ENCODE measurements around the gene FARSA. TPM values are rescaled to one million over a fixed set of nuclear protein-coding genes. Genes with fewer than 3 reads are reported as not detected.
"Not testable (repeated sequence)": the region's sequence is repeated elsewhere in the genome, so short reads cannot be mapped to it uniquely, and the experiment has no call there.

FARSA gene
- total RNA-seq, 6 experiments from 2014 or later: 22.9 to 46.2 (median 29.0) TPM

DNA sequence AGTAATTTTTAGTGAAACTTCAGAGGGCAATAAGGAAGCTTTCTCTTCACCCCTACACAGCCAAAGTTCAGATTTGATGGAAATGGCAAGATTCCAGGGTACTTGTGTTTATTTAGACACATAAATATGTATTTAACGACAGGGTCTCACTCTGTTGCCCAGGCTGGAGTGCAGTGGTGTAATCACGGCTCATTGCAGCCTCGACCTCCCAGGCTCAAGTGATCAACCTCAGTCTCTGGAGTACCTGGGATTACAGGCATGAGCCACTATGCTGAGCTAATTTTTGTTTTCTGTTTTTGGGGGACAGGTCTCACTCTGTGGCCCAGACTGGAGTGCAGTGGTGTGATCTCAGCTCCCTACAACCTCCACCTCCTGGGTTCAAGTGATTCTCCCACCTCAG is 12.5 kb downstream of the FARSA start:
- peaks cover 0 to 39% (median 19%) of the 10 kb centered on the region in 4 donors for H3K36me3 ChIP-seq
- intact Hi-C loops (cut with DNase I): no loop called here
- H3K4me1 ChIP-seq: peaks cover 0 to 6% (median 2%) of the 10 kb centered on the region in 4 donors
- no peaks in the 10 kb centered on the region for H3K27me3 ChIP-seq
- no peaks in the 10 kb centered on the region for H3K9me3 ChIP-seq
- 43% methylated on average over 3 of the region's 3 CpGs for WGBS (ENCODE audit: insufficient coverage, low coverage, low lambda C conversion rate, missing lambda C conversion rate)
- ATAC-seq (no peak), DNase-seq (no peak)
- TF ChIP-seq, protein P1, sequence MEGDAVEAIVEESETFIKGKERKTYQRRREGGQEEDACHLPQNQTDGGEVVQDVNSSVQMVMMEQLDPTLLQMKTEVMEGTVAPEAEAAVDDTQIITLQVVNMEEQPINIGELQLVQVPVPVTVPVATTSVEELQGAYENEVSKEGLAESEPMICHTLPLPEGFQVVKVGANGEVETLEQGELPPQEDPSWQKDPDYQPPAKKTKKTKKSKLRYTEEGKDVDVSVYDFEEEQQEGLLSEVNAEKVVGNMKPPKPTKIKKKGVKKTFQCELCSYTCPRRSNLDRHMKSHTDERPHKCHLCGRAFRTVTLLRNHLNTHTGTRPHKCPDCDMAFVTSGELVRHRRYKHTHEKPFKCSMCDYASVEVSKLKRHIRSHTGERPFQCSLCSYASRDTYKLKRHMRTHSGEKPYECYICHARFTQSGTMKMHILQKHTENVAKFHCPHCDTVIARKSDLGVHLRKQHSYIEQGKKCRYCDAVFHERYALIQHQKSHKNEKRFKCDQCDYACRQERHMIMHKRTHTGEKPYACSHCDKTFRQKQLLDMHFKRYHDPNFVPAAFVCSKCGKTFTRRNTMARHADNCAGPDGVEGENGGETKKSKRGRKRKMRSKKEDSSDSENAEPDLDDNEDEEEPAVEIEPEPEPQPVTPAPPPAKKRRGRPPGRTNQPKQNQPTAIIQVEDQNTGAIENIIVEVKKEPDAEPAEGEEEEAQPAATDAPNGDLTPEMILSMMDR (IDR thresholded peaks at IDR 0.05): no peak
- TF ChIP-seq POLR2A (IDR thresholded peaks at IDR 0.05): no peak
- no peak overlapping the region for H3K4me3 ChIP-seq
- H3K27ac ChIP-seq: no peak overlapping the region

DNA sequence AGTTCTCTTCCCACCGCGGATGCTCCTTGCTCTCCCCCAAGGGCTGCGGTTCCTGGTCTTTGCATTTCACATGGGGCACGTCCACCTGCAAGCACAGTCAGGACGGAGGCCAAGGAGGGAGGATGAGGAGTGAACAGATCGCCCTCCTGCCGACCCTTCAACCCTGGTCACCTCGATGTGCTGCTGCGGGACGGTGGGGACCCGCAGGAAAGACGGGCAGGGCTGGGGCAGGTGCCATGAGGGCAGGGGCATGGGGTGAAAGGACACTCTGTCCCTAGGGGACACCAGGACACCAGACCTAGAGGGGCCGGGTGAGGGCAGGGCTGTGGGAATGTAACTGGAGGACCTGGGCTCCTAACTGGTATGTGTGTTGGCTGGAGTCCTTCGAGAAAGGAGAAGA is 15.3 kb downstream of the FARSA start:
- no peak for TF ChIP-seq POLR2A (IDR thresholded peaks at IDR 0.05)
- TF ChIP-seq, protein P1 (IDR thresholded peaks at IDR 0.05): no peak
- ATAC-seq (no peak), DNase-seq (no peak)
- peaks cover 0 to 10% (median 2%) of the 10 kb centered on the region in 4 donors for H3K4me1 ChIP-seq
- no peaks in the 10 kb centered on the region for H3K9me3 ChIP-seq
- H3K36me3 ChIP-seq: peaks cover 0 to 11% (median 3%) of the 10 kb centered on the region in 4 donors
- no peaks in the 10 kb centered on the region for H3K27me3 ChIP-seq
- intact Hi-C loops (cut with DNase I): no loop called here
- H3K4me3 ChIP-seq: no peak overlapping the region
- 100% methylated on average over 1 of the region's 14 CpGs for WGBS (ENCODE audit: insufficient coverage, low coverage, low lambda C conversion rate, missing lambda C conversion rate)
- no peak overlapping the region for H3K27ac ChIP-seq

GRCh38 chr19:12915860-12916259 is 17.7 kb downstream of the FARSA start:
- ATAC-seq; H3K27me3 ChIP-seq; intact Hi-C loops (cut with DNase I); H3K4me3 ChIP-seq; H3K27ac ChIP-seq; H3K36me3 ChIP-seq; H3K9me3 ChIP-seq; DNase-seq: not testable (repeated sequence)
- peaks cover 0 to 20% (median 2%) of the 10 kb centered on the region in 4 donors for H3K4me1 ChIP-seq
- 85% methylated on average over 4 of the region's 4 CpGs for WGBS (ENCODE audit: insufficient coverage, low coverage, low lambda C conversion rate, missing lambda C conversion rate)

DNA sequence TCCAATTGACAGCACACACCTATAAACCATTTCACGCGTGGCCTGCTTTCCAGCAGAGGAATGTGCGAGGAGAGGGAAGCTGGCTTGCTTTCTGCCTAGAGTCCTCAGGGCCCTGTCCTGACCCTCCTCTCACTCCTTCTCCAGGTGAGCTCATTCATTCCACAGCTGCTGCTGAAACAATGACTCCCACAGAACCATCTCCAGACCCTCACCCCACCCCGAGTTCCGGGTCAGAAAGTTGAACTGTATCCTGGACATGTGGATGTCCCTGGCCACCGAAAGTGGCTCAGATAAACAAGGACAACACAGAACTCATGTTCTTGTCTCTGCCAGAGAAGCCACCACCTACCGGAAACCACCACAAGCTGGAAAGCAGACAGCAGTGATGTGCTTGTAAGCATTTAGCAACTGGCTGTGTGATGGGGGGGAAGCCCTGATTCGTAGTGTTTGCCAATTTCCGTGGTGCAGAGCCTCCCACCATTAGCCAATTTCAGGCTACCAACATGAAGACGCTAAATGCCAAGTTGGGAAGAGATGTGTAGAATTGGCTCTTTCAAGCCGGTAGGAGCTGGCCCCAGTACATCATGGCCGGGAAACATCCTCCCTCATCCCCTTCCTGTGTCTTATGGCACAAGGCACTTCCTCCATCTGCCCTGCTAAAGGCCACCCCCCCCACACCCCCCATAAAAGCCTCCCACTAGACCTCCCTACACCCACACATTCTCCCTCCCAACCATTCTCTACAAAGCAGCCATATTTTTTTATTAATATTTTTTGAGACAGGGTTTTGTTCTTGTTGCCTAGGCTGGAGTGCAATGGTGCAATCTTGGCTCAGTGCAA is 19.4 kb downstream of the FARSA start:
- Histone ChIP-seq H3K27ac (no peak overlapping the region), H3K4me3 (no peak overlapping the region), H3K9me3 (no peaks in the 10 kb centered on the region), H3K4me1 (peaks cover 0 to 20% (median 2%) of the 10 kb centered on the region in 4 donors), H3K27me3 (no peaks in the 10 kb centered on the region), H3K36me3 (no peaks in the 10 kb centered on the region)
- 42% methylated on average over 6 of the region's 12 CpGs for WGBS (ENCODE audit: insufficient coverage, low coverage, low lambda C conversion rate, missing lambda C conversion rate)
- TF ChIP-seq, protein P1 (IDR thresholded peaks at IDR 0.05): no peak
- no peak for TF ChIP-seq POLR2A (IDR thresholded peaks at IDR 0.05)
- intact Hi-C loops (cut with DNase I): no loop called here
- ATAC-seq: no peak
- no peak for DNase-seq

DNA sequence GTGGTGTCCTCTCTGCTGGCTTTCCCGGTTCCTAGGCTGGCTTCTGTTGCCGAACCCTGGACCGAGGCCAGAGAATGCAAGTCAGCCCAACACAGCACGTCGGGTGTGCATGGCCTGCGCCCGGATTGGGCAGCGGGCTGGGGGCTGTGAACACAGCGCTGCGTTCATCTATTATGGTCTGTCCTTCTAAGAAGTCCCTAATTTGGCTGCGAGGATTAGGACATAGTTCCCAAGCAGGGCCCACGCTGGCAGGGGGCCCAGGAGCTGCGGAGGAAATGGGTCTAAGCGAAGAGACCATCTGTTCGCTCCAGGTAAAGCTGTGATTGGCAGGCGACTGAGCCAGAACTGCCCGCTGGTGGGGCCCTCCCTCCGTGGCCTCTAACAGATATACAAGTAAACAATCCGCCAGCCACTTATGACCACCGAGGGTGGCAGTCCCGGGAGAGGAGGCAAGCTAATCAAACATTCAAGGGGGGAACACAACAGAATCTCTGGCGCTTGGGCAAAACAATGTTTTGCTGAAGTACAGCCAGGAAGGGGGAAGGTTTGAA is 20.4 kb downstream of the FARSA start:
- H3K4me3 ChIP-seq: no peak overlapping the region
- ATAC-seq (peak; percentile 68 to 76 (median 72)), DNase-seq (peak in 1 of 3 donors; percentile 66)
- H3K27ac ChIP-seq: no peak overlapping the region
- intact Hi-C loops (cut with DNase I): no loop called here
- H3K27me3 ChIP-seq: no peaks in the 10 kb centered on the region
- TF ChIP-seq, protein P1 (IDR thresholded peaks at IDR 0.05): no peak
- TF ChIP-seq POLR2A (IDR thresholded peaks at IDR 0.05): no peak
- WGBS (ENCODE audit: insufficient coverage, low coverage, low lambda C conversion rate, missing lambda C conversion rate): 10% methylated on average over 17 of the region's 22 CpGs
- peaks cover 0 to 15% (median 0%) of the 10 kb centered on the region in 4 donors for H3K4me1 ChIP-seq
- H3K36me3 ChIP-seq: no peaks in the 10 kb centered on the region
- no peaks in the 10 kb centered on the region for H3K9me3 ChIP-seq
